Measurements from ENCODE around the gene RANBP3L. TPM values are rescaled to one million over a fixed set of nuclear protein-coding genes. Genes with fewer than 3 reads are reported as not detected.

The RANBP3L gene
- total and polyA plus RNA-seq, 2 experiments from 2014 or later: not detected

DNA sequence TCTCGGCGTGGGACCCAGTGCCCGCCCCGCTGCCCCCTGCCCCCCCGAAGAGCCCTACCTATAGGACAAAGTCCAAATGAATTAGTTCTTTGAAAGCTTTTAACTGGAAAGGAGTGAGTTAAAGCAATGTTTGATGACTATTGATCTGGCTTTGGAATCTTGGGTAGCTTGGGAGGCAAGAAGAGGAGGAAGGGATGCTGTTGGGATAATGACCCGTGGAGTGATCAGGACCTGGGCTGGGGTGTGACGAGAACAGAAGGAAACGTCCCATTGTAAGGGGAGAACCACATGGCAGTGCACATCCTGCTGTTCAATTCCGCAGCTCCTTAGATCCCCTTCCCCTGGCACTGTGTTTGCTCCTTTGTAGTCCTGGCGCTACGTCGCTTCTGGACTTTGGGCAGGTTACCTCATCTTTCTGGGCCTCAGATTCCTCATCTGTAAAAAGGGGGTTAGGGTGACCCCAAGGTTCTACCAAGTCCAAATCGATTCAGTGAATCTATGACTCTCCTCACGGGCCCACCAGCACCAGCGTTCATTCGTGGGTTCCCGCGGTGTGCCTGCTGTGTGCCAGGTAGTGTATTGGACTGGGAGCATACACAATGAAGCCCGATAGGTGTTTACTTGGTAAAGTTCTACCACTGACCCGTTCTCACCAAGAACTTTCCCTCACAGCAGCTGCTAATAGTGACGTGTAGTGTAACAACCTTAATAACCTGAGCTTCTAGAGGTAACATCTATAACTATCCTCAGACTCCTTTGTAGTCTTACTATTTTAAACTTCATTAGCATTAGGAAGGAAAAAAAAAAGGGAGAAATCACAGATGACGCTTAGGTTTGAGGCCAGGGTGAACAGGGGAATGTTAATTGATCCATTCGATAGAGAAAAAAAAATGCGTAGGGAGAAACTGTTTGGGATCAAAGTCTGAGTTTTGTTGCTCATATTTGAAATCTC, 58.9 kb downstream of the RANBP3L start:
- TF ChIP-seq ZNF114 (CRISPR knock-in tag; IDR thresholded peaks at IDR 0.05) (no peak), ZNF331 (CRISPR knock-in tag; IDR thresholded peaks at IDR 0.05; ENCODE audit: low read depth) (no peak), EZH2phosphoT487 (IDR thresholded peaks at IDR 0.05; ENCODE audit: unreplicated experiment) (no peak), JUNB (IDR thresholded peaks at IDR 0.05; ENCODE audit: unreplicated experiment) (no peak), POLR2AphosphoS5 (IDR thresholded peaks at IDR 0.05; ENCODE audit: low read depth) (no peak), EZH2 (IDR thresholded peaks at IDR 0.05; ENCODE audit: low read depth, unreplicated experiment) (no peak), CREB1 (CRISPR knock-in tag; IDR thresholded peaks at IDR 0.05; ENCODE audit: low read depth) (no peak), STAT1 (IDR thresholded peaks at IDR 0.05; ENCODE audit: unreplicated experiment) (no peak)
- TF ChIP-seq, protein P1, sequence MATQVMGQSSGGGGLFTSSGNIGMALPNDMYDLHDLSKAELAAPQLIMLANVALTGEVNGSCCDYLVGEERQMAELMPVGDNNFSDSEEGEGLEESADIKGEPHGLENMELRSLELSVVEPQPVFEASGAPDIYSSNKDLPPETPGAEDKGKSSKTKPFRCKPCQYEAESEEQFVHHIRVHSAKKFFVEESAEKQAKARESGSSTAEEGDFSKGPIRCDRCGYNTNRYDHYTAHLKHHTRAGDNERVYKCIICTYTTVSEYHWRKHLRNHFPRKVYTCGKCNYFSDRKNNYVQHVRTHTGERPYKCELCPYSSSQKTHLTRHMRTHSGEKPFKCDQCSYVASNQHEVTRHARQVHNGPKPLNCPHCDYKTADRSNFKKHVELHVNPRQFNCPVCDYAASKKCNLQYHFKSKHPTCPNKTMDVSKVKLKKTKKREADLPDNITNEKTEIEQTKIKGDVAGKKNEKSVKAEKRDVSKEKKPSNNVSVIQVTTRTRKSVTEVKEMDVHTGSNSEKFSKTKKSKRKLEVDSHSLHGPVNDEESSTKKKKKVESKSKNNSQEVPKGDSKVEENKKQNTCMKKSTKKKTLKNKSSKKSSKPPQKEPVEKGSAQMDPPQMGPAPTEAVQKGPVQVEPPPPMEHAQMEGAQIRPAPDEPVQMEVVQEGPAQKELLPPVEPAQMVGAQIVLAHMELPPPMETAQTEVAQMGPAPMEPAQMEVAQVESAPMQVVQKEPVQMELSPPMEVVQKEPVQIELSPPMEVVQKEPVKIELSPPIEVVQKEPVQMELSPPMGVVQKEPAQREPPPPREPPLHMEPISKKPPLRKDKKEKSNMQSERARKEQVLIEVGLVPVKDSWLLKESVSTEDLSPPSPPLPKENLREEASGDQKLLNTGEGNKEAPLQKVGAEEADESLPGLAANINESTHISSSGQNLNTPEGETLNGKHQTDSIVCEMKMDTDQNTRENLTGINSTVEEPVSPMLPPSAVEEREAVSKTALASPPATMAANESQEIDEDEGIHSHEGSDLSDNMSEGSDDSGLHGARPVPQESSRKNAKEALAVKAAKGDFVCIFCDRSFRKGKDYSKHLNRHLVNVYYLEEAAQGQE (IDR thresholded peaks at IDR 0.05; ENCODE audit: unreplicated experiment): no peak
- TF ChIP-seq, protein P2, sequence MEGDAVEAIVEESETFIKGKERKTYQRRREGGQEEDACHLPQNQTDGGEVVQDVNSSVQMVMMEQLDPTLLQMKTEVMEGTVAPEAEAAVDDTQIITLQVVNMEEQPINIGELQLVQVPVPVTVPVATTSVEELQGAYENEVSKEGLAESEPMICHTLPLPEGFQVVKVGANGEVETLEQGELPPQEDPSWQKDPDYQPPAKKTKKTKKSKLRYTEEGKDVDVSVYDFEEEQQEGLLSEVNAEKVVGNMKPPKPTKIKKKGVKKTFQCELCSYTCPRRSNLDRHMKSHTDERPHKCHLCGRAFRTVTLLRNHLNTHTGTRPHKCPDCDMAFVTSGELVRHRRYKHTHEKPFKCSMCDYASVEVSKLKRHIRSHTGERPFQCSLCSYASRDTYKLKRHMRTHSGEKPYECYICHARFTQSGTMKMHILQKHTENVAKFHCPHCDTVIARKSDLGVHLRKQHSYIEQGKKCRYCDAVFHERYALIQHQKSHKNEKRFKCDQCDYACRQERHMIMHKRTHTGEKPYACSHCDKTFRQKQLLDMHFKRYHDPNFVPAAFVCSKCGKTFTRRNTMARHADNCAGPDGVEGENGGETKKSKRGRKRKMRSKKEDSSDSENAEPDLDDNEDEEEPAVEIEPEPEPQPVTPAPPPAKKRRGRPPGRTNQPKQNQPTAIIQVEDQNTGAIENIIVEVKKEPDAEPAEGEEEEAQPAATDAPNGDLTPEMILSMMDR (conservative IDR thresholded peaks at IDR 0.05; ENCODE audit: low read depth in 2 of 2): no peak
- TF ChIP-seq, protein P3, sequence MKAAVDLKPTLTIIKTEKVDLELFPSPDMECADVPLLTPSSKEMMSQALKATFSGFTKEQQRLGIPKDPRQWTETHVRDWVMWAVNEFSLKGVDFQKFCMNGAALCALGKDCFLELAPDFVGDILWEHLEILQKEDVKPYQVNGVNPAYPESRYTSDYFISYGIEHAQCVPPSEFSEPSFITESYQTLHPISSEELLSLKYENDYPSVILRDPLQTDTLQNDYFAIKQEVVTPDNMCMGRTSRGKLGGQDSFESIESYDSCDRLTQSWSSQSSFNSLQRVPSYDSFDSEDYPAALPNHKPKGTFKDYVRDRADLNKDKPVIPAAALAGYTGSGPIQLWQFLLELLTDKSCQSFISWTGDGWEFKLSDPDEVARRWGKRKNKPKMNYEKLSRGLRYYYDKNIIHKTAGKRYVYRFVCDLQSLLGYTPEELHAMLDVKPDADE (IDR thresholded peaks at IDR 0.05): no peak
- Histone ChIP-seq H3K27ac (ENCODE audit: low read depth) (0 out of 2 replicates have a peak overlapping the region, but pooled peaks have one; percentile 24), H4K20me1 (replicated peaks; ENCODE audit: insufficient read depth) (no peaks in the 10 kb centered on the region), H3K79me2 (replicated peaks; ENCODE audit: insufficient read depth) (no peaks in the 10 kb centered on the region; the same call in 1 of the 2 replicates), H3K36me3 (ENCODE audit: insufficient read depth) (no peaks in the 10 kb centered on the region), H3F3A (replicated peaks; ENCODE audit: low read depth) (no peaks in the 10 kb centered on the region), H3K4me2 (peak overlapping the region; percentile 69), H2AFZ (peak overlapping the region; percentile 80), H3K4me1 (ENCODE audit: insufficient read depth) (peaks cover 11% of the 10 kb centered on the region), H3K4me3 (peak overlapping the region; percentile 86), H3K9me2 (ENCODE audit: insufficient read depth) (no peaks in the 10 kb centered on the region; the same call in 1 of the 2 replicates), H3K27me3 (ENCODE audit: insufficient read depth) (peaks cover 20% of the 10 kb centered on the region)
- Mint-ChIP-seq H3K4me1 (peaks cover 20% of the 10 kb centered on the region), H3K9me3 (peaks cover 13% of the 10 kb centered on the region; the same call in 2 of the 3 replicates), H3K27ac (peak overlapping the region; percentile 92), H3K27me3 (ENCODE audit: insufficient read depth, low read depth, poor library complexity) (peaks cover 18% of the 10 kb centered on the region), H3K4me3 (peak overlapping the region; percentile 85), H3K36me3 (ENCODE audit: low read depth) (peaks cover 10% of the 10 kb centered on the region; the same call in 2 of the 3 replicates)
- DNase-seq (ENCODE audit: low spot score): peak; percentile 28
- no peak for ATAC-seq

Measured in GM23338 (cell line).